SH-SY5Y (cell line): ENCODE results near the gene RAB40C.

ENCODE experiments used
- GATA2 ChIP-seq: IDR thresholded peaks from 2 replicates; pipeline ENCODE4 v1.6.1; 2011; ENCODE audit warnings: mild to moderate bottlenecking, low read depth, low read length
- GATA3 ChIP-seq: IDR thresholded peaks from 2 replicates; pipeline ENCODE4 v1.6.1; 2011; ENCODE audit warnings: low read depth, mild to moderate bottlenecking, low read length, moderate library complexity

The RAB40C gene

GRCh38 chr16:621526-622105 is 31.8 kb downstream of the RAB40C start:
- TF ChIP-seq GATA2 (no peak), GATA3 (no peak)

- no peak for TF ChIP-seq GATA2
These were observed 33.0 kb downstream of the RAB40C start for GRCh38 chr16:622920-623280.

GRCh38 chr16:624526-625070 is 34.7 kb downstream of the RAB40C start:
- TF ChIP-seq GATA2 (no peak), GATA3 (no peak)

GRCh38 chr16:625117-625976 is 35.5 kb downstream of the RAB40C start:
- TF ChIP-seq GATA2, result no peak
- TF ChIP-seq GATA3, result no peak

GRCh38 chr16:625977-626765 is 36.3 kb downstream of the RAB40C start:
- TF ChIP-seq GATA2 (no peak), GATA3 (no peak)

GRCh38 chr16:626787-627453 is 37.1 kb downstream of the RAB40C start:
- TF ChIP-seq GATA2 (no peak), GATA3 (no peak)

GRCh38 chr16:627454-628239 is 37.8 kb downstream of the RAB40C start:
- TF ChIP-seq GATA2 (no peak), GATA3 (no peak)

GRCh38 chr16:628321-629061 is 38.6 kb downstream of the RAB40C start:
- no peak for TF ChIP-seq GATA2
- TF ChIP-seq GATA3, result no peak

- TF ChIP-seq GATA2, result no peak
- TF ChIP-seq GATA3, result no peak
These were observed 39.4 kb downstream of the RAB40C start for GRCh38 chr16:629185-629832.

- no peak for TF ChIP-seq GATA3
- no peak for TF ChIP-seq GATA2
These were observed 40.0 kb downstream of the RAB40C start for GRCh38 chr16:629833-630248.

GRCh38 chr16:630249-630814 is 40.5 kb downstream of the RAB40C start:
- TF ChIP-seq GATA3 (no peak), GATA2 (no peak)
